ENCODE data around the gene PCSK7.
"Not testable (repeated sequence)": the region's sequence is repeated elsewhere in the genome, so short reads cannot be mapped to it uniquely, and the experiment has no call there.

Gene PCSK7

GRCh38 chr11:117217141-117218084 is 14.5 kb downstream of the PCSK7 start:
- DNase-seq (ENCODE audit: low read depth) = no peak

DNA sequence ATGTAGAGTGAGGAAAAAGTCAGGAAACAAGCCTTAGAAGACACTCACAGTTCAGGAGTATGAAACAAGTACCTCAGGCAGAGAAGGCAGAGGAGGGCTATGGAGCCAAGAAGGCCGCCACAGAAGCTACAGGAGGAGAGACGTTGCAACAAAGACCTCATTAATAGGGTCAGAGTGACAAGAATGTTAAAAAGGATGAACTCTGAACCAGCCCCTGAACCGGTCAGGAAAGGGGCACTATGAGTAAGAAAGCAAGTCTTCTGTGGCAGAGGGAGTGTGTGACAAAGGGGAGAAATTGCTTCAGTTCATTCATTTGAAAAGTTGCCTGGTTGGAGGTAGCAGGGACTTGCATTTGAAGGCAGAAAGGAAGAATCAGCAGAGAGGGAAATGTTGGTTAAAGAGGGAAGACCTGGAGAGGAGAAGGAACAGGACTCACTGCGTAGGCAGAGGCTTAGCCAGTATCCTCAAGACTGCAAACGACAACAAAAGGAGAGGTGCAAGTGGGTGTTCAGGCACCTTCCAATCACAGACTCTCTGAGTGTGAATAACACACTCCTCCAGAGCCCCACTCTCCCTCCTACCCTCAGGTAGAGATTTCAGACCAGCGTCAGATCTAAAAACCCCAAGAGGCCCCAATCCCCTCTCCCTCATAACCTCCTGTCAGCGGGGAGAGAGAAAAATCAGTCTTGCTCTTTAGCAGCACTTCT is 17.3 kb downstream of the PCSK7 start:
- DNase-seq (ENCODE audit: low read depth) = no peak

DNA sequence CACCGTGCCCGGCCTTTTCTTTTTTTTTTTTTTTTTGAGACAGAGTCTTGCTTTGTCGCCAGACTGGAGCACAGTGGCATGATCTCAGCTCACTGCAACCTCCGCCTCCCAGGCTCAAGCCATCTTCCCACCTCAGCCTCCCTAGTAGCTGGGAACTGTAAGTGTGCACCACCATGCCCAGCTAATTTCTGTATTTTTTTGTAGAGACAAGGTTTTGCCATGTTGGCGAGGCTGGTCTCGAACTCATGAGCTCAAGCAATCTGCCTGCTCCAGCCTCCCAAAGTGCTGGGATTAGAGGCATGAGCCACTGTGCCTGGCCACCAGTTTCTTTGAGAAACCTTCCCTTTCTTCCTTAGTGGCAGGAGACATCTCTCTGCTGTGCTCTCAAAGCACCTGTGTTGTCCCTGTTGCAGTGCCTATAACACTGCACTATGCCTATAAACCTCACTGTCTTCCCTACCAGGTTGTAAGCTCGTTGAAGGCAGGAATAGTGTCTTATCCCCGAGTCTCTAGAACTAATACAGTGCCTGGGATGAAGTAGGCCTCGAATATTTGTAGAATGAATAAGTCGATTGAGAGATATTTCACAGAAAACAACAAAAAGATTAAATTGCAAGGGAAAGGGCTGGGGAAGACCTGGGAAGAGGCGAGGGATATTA is 19.0 kb downstream of the PCSK7 start:
- DNase-seq (ENCODE audit: low read depth) = no peak

DNA sequence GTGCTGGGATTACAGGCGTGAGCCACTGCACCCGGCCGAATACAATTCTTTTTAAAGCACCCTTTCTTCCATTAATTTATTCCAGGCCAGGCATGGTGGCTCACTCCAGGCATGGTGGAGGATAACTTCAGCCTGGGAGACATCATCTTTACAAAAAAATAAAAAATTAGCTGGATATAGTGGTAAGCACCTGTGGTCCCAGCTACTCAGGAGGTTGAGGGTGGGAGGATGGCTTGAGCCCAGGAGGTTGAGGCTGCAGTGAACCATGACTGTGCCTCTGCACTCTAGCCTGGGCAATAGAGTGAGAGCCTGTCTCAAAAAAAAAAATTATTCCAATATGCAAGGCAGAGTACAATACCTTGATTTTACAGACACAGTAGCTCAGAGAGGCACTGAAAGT is 21.3 kb downstream of the PCSK7 start:
- DNase-seq (ENCODE audit: low read depth) = no peak

- DNase-seq (ENCODE audit: low read depth) = not testable (repeated sequence)
Observed at GRCh38 chr11:117209351-117210125, 22.3 kb downstream of the PCSK7 start.

- DNase-seq (ENCODE audit: low read depth) = not testable (repeated sequence)
Observed at GRCh38 chr11:117208710-117209109, 23.2 kb downstream of the PCSK7 start.

GRCh38 chr11:117207481-117207880 is 24.4 kb downstream of the PCSK7 start:
- DNase-seq (ENCODE audit: low read depth) = not testable (repeated sequence)

DNA sequence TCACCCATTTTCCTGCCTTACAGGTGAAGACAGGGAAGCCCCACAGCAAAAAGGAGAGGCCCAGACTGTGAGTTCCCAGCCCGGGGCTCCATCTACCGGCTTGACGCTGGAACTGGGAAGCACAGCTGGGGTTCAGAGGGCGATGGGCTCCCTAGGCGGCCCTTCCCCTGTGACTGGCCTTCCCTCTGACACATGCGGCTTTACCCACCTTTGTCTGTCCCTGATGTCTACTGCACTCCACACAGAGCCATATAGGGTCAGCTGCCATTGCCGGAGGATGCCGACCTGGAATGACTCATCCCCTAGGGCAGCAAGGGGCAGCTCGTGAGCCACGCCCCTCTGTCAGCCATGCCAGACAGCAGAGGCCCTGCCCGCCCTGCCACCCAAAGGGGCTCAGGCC is 25.0 kb downstream of the PCSK7 start:
- DNase-seq (ENCODE audit: low read depth) = not testable (repeated sequence)

GRCh38 chr11:117206111-117206510 is 25.8 kb downstream of the PCSK7 start:
- DNase-seq (ENCODE audit: low read depth) = not testable (repeated sequence)

GRCh38 chr11:117205211-117205818 is 26.6 kb downstream of the PCSK7 start:
- no peak for DNase-seq (ENCODE audit: low read depth)

DNA sequence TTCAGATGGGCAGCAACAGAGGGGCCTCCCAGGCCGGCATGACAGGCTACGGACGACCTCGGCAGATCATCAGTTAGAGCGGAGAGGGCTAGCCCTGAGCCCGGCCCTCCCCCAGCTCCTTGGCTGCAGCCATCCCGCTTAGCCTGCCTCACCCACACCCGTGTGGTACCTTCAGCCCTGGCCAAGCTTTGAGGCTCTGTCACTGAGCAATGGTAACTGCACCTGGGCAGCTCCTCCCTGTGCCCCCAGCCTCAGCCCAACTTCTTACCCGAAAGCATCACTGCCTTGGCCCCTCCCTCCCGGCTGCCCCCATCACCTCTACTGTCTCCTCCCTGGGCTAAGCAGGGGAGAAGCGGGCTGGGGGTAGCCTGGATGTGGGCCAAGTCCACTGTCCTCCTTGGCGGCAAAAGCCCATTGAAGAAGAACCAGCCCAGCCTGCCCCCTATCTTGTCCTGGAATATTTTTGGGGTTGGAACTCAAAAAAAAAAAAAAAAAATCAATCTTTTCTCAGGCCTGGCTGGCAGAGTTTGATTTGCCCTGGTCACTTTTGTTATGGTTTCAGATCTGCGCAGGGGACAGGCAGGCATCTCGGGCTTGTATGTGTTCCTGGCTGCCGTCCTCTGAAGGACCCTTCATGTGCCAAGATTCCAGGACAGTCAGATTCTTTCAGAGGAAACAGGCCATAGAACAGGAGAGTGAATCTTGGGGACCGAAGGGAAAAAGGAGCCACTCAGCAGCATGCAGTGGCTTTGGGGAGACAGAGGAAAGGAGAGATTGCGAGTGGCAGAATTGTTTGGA is 27.4 kb downstream of the PCSK7 start:
- DNase-seq (ENCODE audit: low read depth) = no peak

DNA sequence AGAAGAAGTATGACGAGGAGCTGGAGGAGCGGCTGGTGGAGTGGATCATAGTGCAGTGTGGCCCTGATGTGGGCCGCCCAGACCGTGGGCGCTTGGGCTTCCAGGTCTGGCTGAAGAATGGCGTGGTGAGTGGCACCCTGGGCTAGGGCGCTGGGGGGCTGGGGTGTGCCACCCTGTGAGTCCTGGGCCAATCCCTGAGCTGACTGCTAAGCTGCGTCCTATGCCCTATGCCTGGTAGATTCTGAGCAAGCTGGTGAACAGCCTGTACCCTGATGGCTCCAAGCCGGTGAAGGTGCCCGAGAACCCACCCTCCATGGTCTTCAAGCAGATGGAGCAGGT is 28.8 kb downstream of the PCSK7 start:
- DNase-seq (ENCODE audit: low read depth) = no peak

GRCh38 chr11:117202386-117203068 is 29.3 kb downstream of the PCSK7 start:
- DNase-seq (ENCODE audit: low read depth) = no peak

- DNase-seq (ENCODE audit: low read depth) = no peak
Observed at GRCh38 chr11:117201658-117202305, 30.1 kb downstream of the PCSK7 start.

DNA sequence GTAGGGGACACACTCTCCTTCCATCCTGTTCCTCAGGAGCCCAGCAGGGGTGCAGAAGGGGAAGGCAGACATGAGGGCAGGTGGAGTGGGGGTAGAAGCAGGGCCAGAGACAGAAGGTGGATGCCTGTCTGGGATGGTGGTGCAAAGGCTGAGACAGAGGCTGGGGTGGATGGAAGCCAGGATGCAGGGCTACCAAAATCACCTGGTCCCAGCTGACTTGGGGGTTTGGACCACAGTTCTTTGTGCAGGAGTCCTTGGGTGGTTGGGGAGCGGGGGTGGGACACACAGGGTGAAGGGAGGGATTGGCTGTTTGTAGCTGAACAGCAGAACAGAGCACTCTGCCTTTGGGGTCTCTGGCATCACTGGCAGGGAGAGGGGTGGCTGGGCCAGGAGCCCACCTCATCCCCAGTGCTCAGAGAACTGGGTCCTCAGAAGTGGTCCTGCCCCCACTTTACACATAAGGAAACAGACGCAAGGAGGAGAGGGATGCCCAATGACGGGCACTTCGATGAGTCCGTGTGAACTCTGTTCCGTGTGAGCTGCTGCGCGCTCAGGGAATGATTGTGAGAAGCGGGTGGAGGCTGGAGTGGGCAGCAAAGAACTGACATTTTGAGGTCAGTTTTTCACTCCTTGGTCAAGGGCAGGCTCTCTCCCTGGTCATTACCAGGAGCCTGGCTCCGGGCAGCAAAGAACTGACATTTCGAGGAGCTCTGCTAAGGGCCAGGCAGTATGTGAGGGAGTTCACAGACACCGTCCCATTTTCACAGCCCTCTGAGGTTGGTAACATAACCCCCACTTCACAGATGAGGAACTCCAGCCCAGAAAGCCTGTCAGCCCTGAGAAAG is 30.8 kb downstream of the PCSK7 start:
- no peak for DNase-seq (ENCODE audit: low read depth)

GRCh38 chr11:117199916-117200812 is 31.7 kb downstream of the PCSK7 start:
- no peak for DNase-seq (ENCODE audit: low read depth)

Measured in T follicular helper cell (primary cell).